Transverse colon (tissue), 3 donors: ENCODE results near the gene RAMP3.

Source experiments
- CTCF ChIP-seq, 5 experiments: fragments of 200-600 bp in 3 of 5; fragments of 450-650 bp in 2 of 5; sonication (generic) in 3 of 5; IDR thresholded peaks; 1 replicate in 2 of 5; 2 replicates in 3 of 5; pipeline ENCODE4 v1.5.1; 2016 to 2017; ENCODE audit warnings: antibody characterized with exemption in 5 of 5, inconsistent platforms in 3 of 5, mild to moderate bottlenecking in 2 of 5, moderate library complexity in 1 of 5
- POLR2A ChIP-seq: fragments of 450-650 bp; IDR thresholded peaks from one replicate; pipeline ENCODE4 v1.6.1; 2016; ENCODE audit warnings: antibody characterized with exemption, mild to moderate bottlenecking, moderate library complexity

- TF ChIP-seq CTCF (IDR thresholded peaks at IDR 0.05) (no peak), POLR2A (no peak)
These were observed 67.8 kb downstream of the RAMP3 start for GRCh38 chr7:45225311-45225947.
